IMR-90 (cell line): ENCODE measurements around the gene ARRB1. TPM values are rescaled to one million over a fixed set of nuclear protein-coding genes. Genes with fewer than 3 reads are reported as not detected.

ENCODE experiments used
- ATAC-seq: fragments of 200-7000 bp; cut with Tn5 transposase; 2 replicates; pipeline ENCODE4 v1.9.1; 2020; ENCODE audit warnings: low read depth, mild to moderate bottlenecking, moderate library complexity
- BruUV-seq: library from RNA; stranded (reverse); fragments of 400-500 nt; replicated peaks from 2 replicates; lab custom pipeline; 2021; lab: Mats Ljungman, UMichigan
- CTCF ChIA-PET: fragments of 300-600 bp; formaldehyde crosslinking; extraction: SDS; loops from one replicate; lab custom pipeline; 2021; ENCODE audit warnings: antibody characterized with exemption; lab: Yijun Ruan, JAX
- POLR2A ChIA-PET: fragments of 300-600 bp; sonication (Branson Sonifier 250); formaldehyde crosslinking; loops from one replicate; lab custom pipeline; 2022; ENCODE audit warnings: antibody characterized with exemption; ENCODE audit not compliant: unreplicated experiment; lab: Charles Lee
- DNase-seq: peaks from one replicate; pipeline ENCODE4 v3.0.0; 2013
- H2AFZ ChIP-seq: replicated peaks from 2 replicates; pipeline ENCODE3; 2013; ENCODE audit warnings: low read length, mild to moderate bottlenecking; ENCODE audit not compliant: poor library complexity
- H2AK5ac ChIP-seq: 2 replicates; pipeline ENCODE4 v1.6.1; 2013; ENCODE audit warnings: low read depth, low read length, inconsistent platforms
- H2AK9ac ChIP-seq: replicated peaks from 2 replicates; pipeline ENCODE3; 2013; ENCODE audit warnings: mild to moderate bottlenecking, low read depth, low read length, moderate library complexity; ENCODE audit not compliant: poor library complexity
- H2BK120ac ChIP-seq: 2 replicates; pipeline ENCODE4 v1.6.1; 2013; ENCODE audit warnings: low read depth, low read length, inconsistent platforms
- H2BK15ac ChIP-seq: 3 replicates; pipeline ENCODE4 v1.6.1; 2013; ENCODE audit warnings: low read depth, low read length, inconsistent platforms
- H2BK20ac ChIP-seq: 2 replicates; pipeline ENCODE4 v1.6.1; 2013; ENCODE audit warnings: low read depth, mild to moderate bottlenecking, inconsistent platforms, low read length, moderate library complexity
- H2BK5ac ChIP-seq: 2 replicates; pipeline ENCODE4 v1.6.1; 2013; ENCODE audit warnings: mild to moderate bottlenecking, low read depth, low read length, inconsistent platforms; ENCODE audit not compliant: poor library complexity, severe bottlenecking
- H3K14ac ChIP-seq: replicated peaks from 2 replicates; pipeline ENCODE4 v1.6.1; 2013; ENCODE audit warnings: low read depth, low read length, inconsistent platforms
- H3K18ac ChIP-seq: 2 replicates; pipeline ENCODE4 v1.6.1; 2013; ENCODE audit warnings: low read depth, low read length, control low read depth
- H3K23ac ChIP-seq: 2 replicates; pipeline ENCODE4 v1.6.1; 2013; ENCODE audit warnings: low read depth, low read length, inconsistent platforms
- H3K27ac ChIP-seq: 2 replicates; pipeline ENCODE4 v1.5.1; 2013; ENCODE audit warnings: mild to moderate bottlenecking, control low read depth, low read length; ENCODE audit not compliant: insufficient read depth
- H3K27me3 ChIP-seq: 2 replicates; pipeline ENCODE4 v1.6.1; 2013; ENCODE audit warnings: low read length; ENCODE audit not compliant: control insufficient read depth, insufficient read depth
- H3K36me3 ChIP-seq: 2 replicates; pipeline ENCODE4 v1.6.1; 2013; ENCODE audit warnings: low read length, mixed read lengths; ENCODE audit not compliant: control insufficient read depth, insufficient read depth
- H3K4ac ChIP-seq: 2 replicates; pipeline ENCODE4 v1.6.1; 2013; ENCODE audit warnings: low read depth, low read length, inconsistent platforms
- H3K4me1 ChIP-seq: 2 replicates; pipeline ENCODE4 v1.6.1; 2013; ENCODE audit warnings: low read length, mixed read lengths; ENCODE audit not compliant: control insufficient read depth, insufficient read depth
- H3K4me2 ChIP-seq: 2 replicates; pipeline ENCODE4 v1.6.1; 2013; ENCODE audit warnings: low read depth, mild to moderate bottlenecking, control low read depth, low read length, moderate library complexity
- H3K4me3 ChIP-seq: 2 replicates; pipeline ENCODE4 v1.5.1; 2013; ENCODE audit warnings: low read depth, mild to moderate bottlenecking, control low read depth, low read length, moderate library complexity; ENCODE audit not compliant: insufficient read depth
- H3K56ac ChIP-seq: 2 replicates; pipeline ENCODE4 v1.6.1; 2013; ENCODE audit warnings: low read length, inconsistent platforms; ENCODE audit not compliant: insufficient read depth; ENCODE audit errors: extremely low read depth
- H3K79me1 ChIP-seq, 2 experiments: 2 replicates each; pipeline ENCODE4 v1.6.1; 2013; ENCODE audit warnings: low read length in 2 of 2, inconsistent platforms in 1 of 2, low read depth in 1 of 2
- H3K9ac ChIP-seq: 2 replicates; pipeline ENCODE4 v1.6.1; 2013; ENCODE audit warnings: low read depth, low read length, control low read depth
- H3K9me1 ChIP-seq: 2 replicates; pipeline ENCODE4 v1.6.1; 2013; ENCODE audit warnings: low read length, inconsistent platforms; ENCODE audit not compliant: insufficient read depth
- H3K9me3 ChIP-seq: 2 replicates; pipeline ENCODE4 v1.6.1; 2013; ENCODE audit warnings: low read length; ENCODE audit not compliant: control insufficient read depth, insufficient read depth
- H4K20me1 ChIP-seq: 2 replicates; pipeline ENCODE4 v1.6.1; 2013; ENCODE audit warnings: low read length, inconsistent platforms; ENCODE audit not compliant: insufficient read depth
- H4K5ac ChIP-seq: 2 replicates; pipeline ENCODE4 v1.6.1; 2013; ENCODE audit warnings: mild to moderate bottlenecking, low read depth, low read length, control low read depth
- H4K8ac ChIP-seq, 2 experiments: 2 replicates each; pipeline ENCODE4 v1.6.1; 2013; ENCODE audit warnings: low read depth in 2 of 2, low read length in 2 of 2, control low read depth in 1 of 2, inconsistent platforms in 1 of 2
- H4K91ac ChIP-seq: 2 replicates; pipeline ENCODE4 v1.6.1; 2013; ENCODE audit warnings: low read depth, low read length, inconsistent platforms; ENCODE audit not compliant: insufficient read depth
- CHD1 ChIP-seq: IDR thresholded peaks from 2 replicates; pipeline ENCODE4 v1.6.1; 2012; ENCODE audit warnings: low read depth, low read length, improper control_type of control experiment
- CTCF ChIP-seq: conservative IDR thresholded peaks from 2 replicates; pipeline ENCODE4 v1.5.1; 2012; ENCODE audit warnings: mild to moderate bottlenecking, low read depth, low read length, improper control_type of control experiment
- FOS ChIP-seq: fragments of 150-350 bp; IDR thresholded peaks from 2 replicates; pipeline ENCODE4 v1.6.1; 2016; ENCODE audit warnings: low read depth, low read length
- MAZ ChIP-seq: IDR thresholded peaks from 2 replicates; pipeline ENCODE4 v1.6.1; 2012; ENCODE audit warnings: low read depth, mild to moderate bottlenecking, low read length, improper control_type of control experiment, moderate library complexity, borderline replicate concordance
- NFE2L2 ChIP-seq: fragments of 150-350 bp; IDR thresholded peaks from 2 replicates; pipeline ENCODE4 v1.6.1; 2016; ENCODE audit warnings: low read depth, mild to moderate bottlenecking, low read length
- POLR2A ChIP-seq: IDR thresholded peaks from 2 replicates; pipeline ENCODE4 v1.6.1; 2012; ENCODE audit warnings: mild to moderate bottlenecking, low read depth, low read length
- RAD21 ChIP-seq: IDR thresholded peaks from 2 replicates; pipeline ENCODE4 v1.6.1; 2012; ENCODE audit warnings: low read length, improper control_type of control experiment
- RCOR1 ChIP-seq: IDR thresholded peaks from 2 replicates; pipeline ENCODE4 v1.6.1; 2012; ENCODE audit warnings: mild to moderate bottlenecking, low read length, improper control_type of control experiment; ENCODE audit not compliant: insufficient replicate concordance
- RFX5 ChIP-seq: IDR thresholded peaks from 2 replicates; pipeline ENCODE4 v1.8.0; 2012; ENCODE audit warnings: low read depth, mild to moderate bottlenecking, low read length, moderate library complexity
- SMC3 ChIP-seq: fragments of 150-350 bp; IDR thresholded peaks from 2 replicates; pipeline ENCODE4 v1.6.1; 2016; ENCODE audit warnings: low read depth, mild to moderate bottlenecking, antibody characterized with exemption, low read length, moderate library complexity
- USF2 ChIP-seq: fragments of 150-350 bp; IDR thresholded peaks from 2 replicates; pipeline ENCODE4 v1.6.1; 2017; ENCODE audit warnings: mild to moderate bottlenecking, antibody characterized with exemption, low read length, low read depth
- WGBS, 2 experiments: methylation state at CpG; one replicate each; pipeline versions ENCODE4 v1.1.5 to v1.1.7; 2013; ENCODE audit warnings: missing lambda C conversion rate in 2 of 2; ENCODE audit not compliant: insufficient read length in 1 of 2; ENCODE audit errors: extremely low coverage in 2 of 2; 5-methylcytosine and 5-hydroxymethylcytosine counted together
- dilution Hi-C: fragments of 300-500 bp; cut with HindIII; formaldehyde crosslinking; loops from one replicate; pipeline ENCODE4 v1.14.3; 2018; ENCODE audit warnings: low sequenced_read_pairs; ENCODE audit not compliant: unreplicated experiment
- in situ Hi-C: fragments of 300-500 bp; cut with MboI; formaldehyde crosslinking; loops from 3 replicates; pipeline ENCODE4 v1.14.3; 2019; ENCODE audit warnings: low sequenced_read_pairs, inconsistent platforms, mixed read lengths
- intact Hi-C: fragments of 100-400 bp; cut with micrococcal nuclease; formaldehyde crosslinking; loops from 2 replicates; pipeline ENCODE4 v1.10.0; 2022
- polyA plus RNA-seq, 3 experiments: library from polyadenylated mRNA; depleted of rRNA; stranded (reverse); fragments of >200 nt; gene quantifications; 2 replicates each; pipeline ENCODE4 v1.2.3, GENCODE V29; 2012; ENCODE audit warnings: low replicate concordance in 1 of 3
- total RNA-seq: library from RNA; depleted of rRNA; stranded (reverse); fragments of >200 nt; gene quantifications from 2 replicates; pipeline ENCODE4 v1.2.3, GENCODE V29; 2012

Gene ARRB1
- total and polyA plus RNA-seq, 2 of the 4 experiments (the other 2 are of a cell fraction), result 11.0 to 17.4 TPM

- intact Hi-C loops (no loop called here), dilution Hi-C loops (no loop called here), in situ Hi-C loops (no loop called here)
- no peaks in the 10 kb centered on the region; the same call in 1 of the 2 replicates for H4K20me1 ChIP-seq
- no peaks in the 10 kb centered on the region for H3K9me3 ChIP-seq
- no peak overlapping the region for H2AFZ ChIP-seq
- H3K4ac ChIP-seq, result no peak overlapping the region
- no peak overlapping the region for H3K23ac ChIP-seq
- 75% methylated on average over 2 of the region's 4 CpGs; no CpG with 5 or more reads in 1 of the 2 experiments for WGBS, 2 experiments
- no peak overlapping the region for H3K14ac ChIP-seq
- TF ChIP-seq RCOR1 (no peak), RAD21 (no peak), CHD1 (no peak), CTCF (no peak), NFE2L2 (no peak), RFX5 (no peak), MAZ (no peak), FOS (no peak), USF2 (no peak), SMC3 (no peak), POLR2A (no peak)
- no peak overlapping the region for H2BK15ac ChIP-seq
- H4K8ac ChIP-seq, result no peak overlapping the region
- H4K91ac ChIP-seq, result no peak overlapping the region
- ATAC-seq (peak; percentile 16; the same call in 1 of the 2 replicates), DNase-seq (peak; percentile 12)
- H2AK9ac ChIP-seq, result no peak overlapping the region
- POLR2A ChIA-PET, result no interaction called here
- no peak overlapping the region for H3K56ac ChIP-seq
- H2AK5ac ChIP-seq, result no peak overlapping the region
- H2BK20ac ChIP-seq, result no peak overlapping the region
- H3K36me3 ChIP-seq, result peaks cover 6% of the 10 kb centered on the region; the same call in 1 of the 2 replicates
- H2BK120ac ChIP-seq, result no peak overlapping the region
- no peak overlapping the region for H2BK5ac ChIP-seq
- no peaks in the 10 kb centered on the region for H3K79me1 ChIP-seq
- H4K5ac ChIP-seq, result no peak overlapping the region
- no TSS peak for BruUV-seq
- CTCF ChIA-PET, result no interaction called here
- H3K4me3 ChIP-seq, result no peak overlapping the region
- H3K27ac ChIP-seq, result no peak overlapping the region
- no peak overlapping the region for H3K9ac ChIP-seq
- peaks cover 13% of the 10 kb centered on the region for H3K27me3 ChIP-seq
- H3K18ac ChIP-seq, result no peak overlapping the region
- H3K4me2 ChIP-seq, result no peak overlapping the region
- H3K4me1 ChIP-seq, result no peaks in the 10 kb centered on the region
- no peaks in the 10 kb centered on the region; the same call in 1 of the 2 replicates for H3K9me1 ChIP-seq
Measured at GRCh38 chr11:75263944-75264349, 87.5 kb downstream of the ARRB1 start.
